ENCODE measurements around the gene ABHD14A.

ABHD14A gene

GRCh38 chr3:51955175-51955892, 19.5 kb upstream of the ABHD14A start, which contains the start of gene GPR62:
Gene GPR62, plus strand, starts transcription at chr3:51955381. Its CDS starts 272 bp downstream, at chr3:51955653.
- DNase-seq (ENCODE audit: extremely low spot score, insufficient read length, low read depth) (no peak), FAIRE-seq (no peak)

GRCh38 chr3:51955893-51956770, 18.7 kb upstream of the ABHD14A start:
- DNase-seq (ENCODE audit: extremely low spot score, insufficient read length, low read depth) (no peak), FAIRE-seq (no peak)

- no peak for FAIRE-seq
- DNase-seq (ENCODE audit: extremely low spot score, insufficient read length, low read depth) = no peak
Observed at GRCh38 chr3:51957520-51958205, 17.2 kb upstream of the ABHD14A start.

GRCh38 chr3:51958603-51959521, 16.0 kb upstream of the ABHD14A start:
- no peak for FAIRE-seq
- DNase-seq (ENCODE audit: extremely low spot score, insufficient read length, low read depth) = no peak

GRCh38 chr3:51959651-51960050, 15.2 kb upstream of the ABHD14A start:
- DNase-seq (ENCODE audit: extremely low spot score, insufficient read length, low read depth) = no peak
- no peak for FAIRE-seq

- no peak for FAIRE-seq
- no peak for DNase-seq (ENCODE audit: extremely low spot score, insufficient read length, low read depth)
Observed at GRCh38 chr3:51960386-51960785, 14.5 kb upstream of the ABHD14A start.

GRCh38 chr3:51961011-51961410, 13.9 kb upstream of the ABHD14A start:
- no peak for DNase-seq (ENCODE audit: extremely low spot score, insufficient read length, low read depth)
- FAIRE-seq = no peak

- DNase-seq (ENCODE audit: extremely low spot score, insufficient read length, low read depth) (no peak), FAIRE-seq (no peak)
Observed at GRCh38 chr3:51961602-51962569, 13.0 kb upstream of the ABHD14A start.

- DNase-seq (ENCODE audit: extremely low spot score, insufficient read length, low read depth) (no peak), FAIRE-seq (no peak)
Observed at GRCh38 chr3:51962854-51963530, 11.9 kb upstream of the ABHD14A start.

GRCh38 chr3:51963951-51964451, 10.9 kb upstream of the ABHD14A start:
- no peak for FAIRE-seq
- no peak for DNase-seq (ENCODE audit: extremely low spot score, insufficient read length, low read depth)

GRCh38 chr3:51964521-51964920, 10.3 kb upstream of the ABHD14A start:
- FAIRE-seq (no peak), DNase-seq (ENCODE audit: extremely low spot score, insufficient read length, low read depth) (no peak)

- no peak for FAIRE-seq
- DNase-seq (ENCODE audit: extremely low spot score, insufficient read length, low read depth) = no peak
Observed at GRCh38 chr3:51966016-51966415, 8.8 kb upstream of the ABHD14A start.

GRCh38 chr3:51966486-51966885, 8.4 kb upstream of the ABHD14A start:
- DNase-seq (ENCODE audit: extremely low spot score, insufficient read length, low read depth) (no peak), FAIRE-seq (no peak)

GRCh38 chr3:51966922-51967383, 7.9 kb upstream of the ABHD14A start:
- DNase-seq (ENCODE audit: extremely low spot score, insufficient read length, low read depth) = no peak
- FAIRE-seq = no peak

- no peak for FAIRE-seq
- DNase-seq (ENCODE audit: extremely low spot score, insufficient read length, low read depth) = no peak
Observed at GRCh38 chr3:51967384-51968169, 7.3 kb upstream of the ABHD14A start, which contains the start of gene PCBP4. Gene PCBP4, minus strand, starts transcription at chr3:51967454. Its CDS starts 6,214 bp downstream, at chr3:51961240.

GRCh38 chr3:51968170-51968775, 6.6 kb upstream of the ABHD14A start:
- FAIRE-seq = no peak
- DNase-seq (ENCODE audit: extremely low spot score, insufficient read length, low read depth) = no peak
